Lung (tissue), 12 donors: ENCODE data around the gene MARK2. TPM values are rescaled to one million over a fixed set of nuclear protein-coding genes. Genes with fewer than 3 reads are reported as not detected.

ENCODE experiments used
- ATAC-seq: fragments of 200-7000 bp; cut with Tn5 transposase; one replicate; pipeline ENCODE4 v1.9.1; 2020; ENCODE audit warnings: moderate number of reproducible peaks; ENCODE audit not compliant: insufficient read depth, low FRiP score
- DNase-seq, 3 donors: peaks; one replicate each; pipeline ENCODE4 v3.0.0-alpha.2; 2013 to 2017
- H3K27ac ChIP-seq, 2 donors: one replicate each; pipeline ENCODE4 v1.5.1; 2013; ENCODE audit warnings: mild to moderate bottlenecking in 2 of 2, moderate library complexity in 2 of 2, control low read depth in 1 of 2, inconsistent platforms in 1 of 2, low read depth in 1 of 2, low read length in 1 of 2
- H3K27me3 ChIP-seq, 3 donors: one replicate each; pipeline ENCODE4 v1.5.1; 2013; ENCODE audit warnings: low read length in 2 of 3; ENCODE audit not compliant: control insufficient read depth in 3 of 3, insufficient read depth in 3 of 3
- H3K36me3 ChIP-seq, 4 donors: one replicate each; pipeline ENCODE4 v1.5.1; 2013; ENCODE audit warnings: low read length in 4 of 4, mild to moderate bottlenecking in 1 of 4, moderate library complexity in 1 of 4; ENCODE audit not compliant: control insufficient read depth in 4 of 4, insufficient read depth in 4 of 4
- H3K4me1 ChIP-seq, 5 donors: one replicate each; pipeline ENCODE4 v1.5.1; 2013; ENCODE audit warnings: low read length in 5 of 5, mild to moderate bottlenecking in 2 of 5, moderate library complexity in 1 of 5; ENCODE audit not compliant: control insufficient read depth in 5 of 5, insufficient read depth in 5 of 5
- H3K4me3 ChIP-seq: one replicate; pipeline ENCODE4 v1.5.1; 2013; ENCODE audit warnings: mild to moderate bottlenecking, control low read depth, moderate library complexity
- H3K9ac ChIP-seq, 2 donors: one replicate each; pipeline ENCODE4 v1.5.1; 2013; ENCODE audit warnings: low read length in 2 of 2, control low read depth in 1 of 2; ENCODE audit not compliant: insufficient read depth in 1 of 2
- H3K9me3 ChIP-seq, 4 donors: one replicate each; pipeline ENCODE4 v1.5.1; 2013; ENCODE audit warnings: low read length in 3 of 4, mild to moderate bottlenecking in 1 of 4, moderate library complexity in 1 of 4; ENCODE audit not compliant: control insufficient read depth in 4 of 4, insufficient read depth in 3 of 4
- WGBS, 2 donors: extraction: QIAGEN DNeasy Blood & Tissue Kit; methylation state at CpG; one replicate each; pipeline ENCODE4 v1.1.7; 2013; 5-methylcytosine and 5-hydroxymethylcytosine counted together
- polyA plus RNA-seq, 2 donors: library from polyadenylated mRNA; stranded (reverse); fragments of 200-250 nt; gene quantifications; one replicate each; pipeline ENCODE4 v1.2.1, GENCODE V29; 2013
- total RNA-seq, 2 donors: library from RNA; depleted of rRNA in 1 of 2; stranded (reverse); fragments of >200 nt in 1 of 2; gene quantifications; one replicate each; pipeline ENCODE4 v1.2.1, GENCODE V29; 2014 to 2021
- TF ChIP-seq, protein P1 (sequence below): IDR thresholded peaks from 2 replicates; pipeline ENCODE4 v1.5.1; 2012; ENCODE audit warnings: mild to moderate bottlenecking; ENCODE audit errors: control extremely low read depth, extremely low read depth
- donor health status: control.
- donor health status: control.
- donor health status: Bipolar disorder and iron deficiency.
- donor health status: healthy.
- donor health status: DM: yes; HTN: yes; CAD: no.

Gene MARK2
- total and polyA plus RNA-seq, 4 donors: 15.5 to 42.9 (median 32.3) TPM

DNA sequence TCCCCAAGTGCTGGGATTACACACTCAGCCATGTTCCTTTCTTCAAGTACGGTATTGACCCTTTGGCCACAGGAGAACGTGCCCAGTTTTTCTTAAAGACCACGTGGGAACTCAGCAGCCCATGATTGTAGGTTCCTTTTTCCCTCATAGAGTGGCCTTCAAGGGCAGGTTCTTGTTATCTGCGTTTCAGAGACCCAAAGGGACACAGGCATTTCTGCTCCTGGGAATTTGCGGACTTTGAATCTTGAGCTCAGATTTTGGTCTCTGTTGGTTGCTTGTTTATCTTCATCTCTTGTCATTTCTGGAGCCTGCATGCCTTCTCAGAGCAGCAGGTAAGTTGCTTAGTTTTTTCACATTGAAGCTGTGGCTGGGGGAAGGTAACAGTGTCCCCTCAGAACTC is 12.0 kb downstream of the MARK2 start:
- Histone ChIP-seq H3K27me3 (no peaks in the 10 kb centered on the region), H3K9ac (no peak overlapping the region), H3K27ac (peak overlapping the region in 1 of 2 donors; percentile 45), H3K4me3 (no peak overlapping the region), H3K36me3 (peaks cover 0 to 9% (median 5%) of the 10 kb centered on the region in 4 donors), H3K4me1 (peaks cover 6 to 19% (median 10%) of the 10 kb centered on the region in 5 donors), H3K9me3 (no peaks in the 10 kb centered on the region)
- ATAC-seq (no peak), DNase-seq (no peak)
- TF ChIP-seq, protein P1, sequence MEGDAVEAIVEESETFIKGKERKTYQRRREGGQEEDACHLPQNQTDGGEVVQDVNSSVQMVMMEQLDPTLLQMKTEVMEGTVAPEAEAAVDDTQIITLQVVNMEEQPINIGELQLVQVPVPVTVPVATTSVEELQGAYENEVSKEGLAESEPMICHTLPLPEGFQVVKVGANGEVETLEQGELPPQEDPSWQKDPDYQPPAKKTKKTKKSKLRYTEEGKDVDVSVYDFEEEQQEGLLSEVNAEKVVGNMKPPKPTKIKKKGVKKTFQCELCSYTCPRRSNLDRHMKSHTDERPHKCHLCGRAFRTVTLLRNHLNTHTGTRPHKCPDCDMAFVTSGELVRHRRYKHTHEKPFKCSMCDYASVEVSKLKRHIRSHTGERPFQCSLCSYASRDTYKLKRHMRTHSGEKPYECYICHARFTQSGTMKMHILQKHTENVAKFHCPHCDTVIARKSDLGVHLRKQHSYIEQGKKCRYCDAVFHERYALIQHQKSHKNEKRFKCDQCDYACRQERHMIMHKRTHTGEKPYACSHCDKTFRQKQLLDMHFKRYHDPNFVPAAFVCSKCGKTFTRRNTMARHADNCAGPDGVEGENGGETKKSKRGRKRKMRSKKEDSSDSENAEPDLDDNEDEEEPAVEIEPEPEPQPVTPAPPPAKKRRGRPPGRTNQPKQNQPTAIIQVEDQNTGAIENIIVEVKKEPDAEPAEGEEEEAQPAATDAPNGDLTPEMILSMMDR: no peak
- WGBS, 2 donors: 74 to 83% methylated on average over 5 of the region's 5 CpGs

DNA sequence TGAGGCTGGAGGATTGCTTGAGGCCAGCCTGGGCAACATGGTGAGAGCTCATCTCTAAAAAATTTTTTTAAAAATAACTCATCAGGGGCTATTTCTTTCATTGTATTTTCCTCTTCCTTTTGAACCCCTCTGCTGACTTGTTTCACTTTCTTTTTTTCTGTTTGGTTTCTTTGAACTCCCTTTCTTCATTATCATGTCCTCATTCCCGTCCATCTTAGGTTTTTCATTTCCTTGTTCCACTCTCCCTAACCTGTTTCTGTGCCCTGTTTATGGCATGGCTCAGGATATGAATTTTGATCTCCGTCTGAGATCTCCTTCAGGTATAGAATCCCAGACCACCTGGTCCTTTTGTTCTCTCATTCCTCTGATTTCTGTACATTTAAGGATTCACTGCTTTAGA is 12.5 kb downstream of the MARK2 start:
- WGBS, 2 donors: 37 to 52% methylated on average over 2 of the region's 2 CpGs
- Histone ChIP-seq H3K27ac (peak overlapping the region in 1 of 2 donors; percentile 45), H3K4me3 (no peak overlapping the region), H3K9ac (peak overlapping the region in 1 of 2 donors; percentile 28), H3K4me1 (peaks cover 6 to 19% (median 10%) of the 10 kb centered on the region in 5 donors), H3K27me3 (no peaks in the 10 kb centered on the region), H3K9me3 (no peaks in the 10 kb centered on the region), H3K36me3 (peaks cover 0 to 9% (median 5%) of the 10 kb centered on the region in 4 donors)
- DNase-seq (no peak), ATAC-seq (no peak)
- TF ChIP-seq, protein P1: no peak

DNA sequence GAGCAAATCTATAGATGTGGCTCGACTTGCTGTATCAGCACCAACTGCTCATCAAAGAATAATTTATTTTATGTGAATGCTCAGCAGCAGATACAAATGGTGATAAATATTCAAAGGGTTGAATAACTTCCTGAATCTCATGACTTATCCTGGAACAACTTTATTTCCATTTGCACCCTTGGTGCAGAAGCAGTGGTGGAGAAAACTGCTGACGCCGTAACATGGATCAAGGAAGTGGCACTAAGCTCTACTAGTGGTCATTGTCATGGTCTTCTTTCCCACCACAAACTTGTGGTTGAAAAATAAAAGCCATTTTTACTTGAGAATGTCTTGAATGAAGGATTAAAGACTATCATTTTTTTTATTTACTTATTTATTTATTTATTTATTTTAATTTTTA is 14.6 kb downstream of the MARK2 start:
- WGBS, 2 donors: 76 to 78% methylated on average over 3 of the region's 3 CpGs
- DNase-seq (no peak), ATAC-seq (no peak)
- Histone ChIP-seq H3K9ac (no peak overlapping the region), H3K36me3 (peaks cover 0 to 9% (median 5%) of the 10 kb centered on the region in 4 donors), H3K27me3 (no peaks in the 10 kb centered on the region), H3K9me3 (no peaks in the 10 kb centered on the region), H3K4me1 (peaks cover 6 to 14% (median 7%) of the 10 kb centered on the region in 5 donors), H3K27ac (no peak overlapping the region), H3K4me3 (no peak overlapping the region)
- TF ChIP-seq, protein P1: no peak

DNA sequence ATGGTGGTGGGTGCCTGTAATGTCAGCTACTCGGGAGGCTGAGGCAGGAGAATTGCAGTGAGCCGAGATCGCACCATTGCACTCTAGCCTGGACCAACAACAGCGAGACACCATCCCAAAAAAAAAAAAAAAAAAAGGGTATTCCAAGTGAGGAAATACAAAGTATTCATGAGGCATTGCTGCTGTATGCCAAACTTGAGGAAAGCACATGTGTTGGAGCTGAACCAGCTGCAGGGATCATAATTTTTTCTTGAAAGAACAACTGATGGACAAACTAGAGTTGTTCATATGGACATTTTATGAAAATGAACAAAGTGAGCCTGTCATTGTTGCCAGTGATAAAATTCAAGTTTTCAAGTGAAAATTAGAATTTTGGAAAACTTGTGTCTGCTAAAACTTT is 15.8 kb downstream of the MARK2 start:
- no peaks in the 10 kb centered on the region for H3K27me3 ChIP-seq
- no peak overlapping the region for H3K4me3 ChIP-seq
- DNase-seq (no peak), ATAC-seq (no peak)
- TF ChIP-seq, protein P1: no peak
- peaks cover 0 to 9% (median 4%) of the 10 kb centered on the region in 4 donors for H3K36me3 ChIP-seq
- no peak overlapping the region for H3K27ac ChIP-seq
- H3K9ac ChIP-seq: no peak overlapping the region
- WGBS, 2 donors: 92 to 94% methylated on average over 4 of the region's 4 CpGs
- peaks cover 6 to 12% (median 9%) of the 10 kb centered on the region in 5 donors for H3K4me1 ChIP-seq
- no peaks in the 10 kb centered on the region for H3K9me3 ChIP-seq
